Raji (cell line): ENCODE measurements around the gene GOLGA6L2.

Experiments used
- POLR2A ChIP-seq: IDR thresholded peaks from 2 replicates; pipeline ENCODE4 v1.6.1; 2011; ENCODE audit warnings: low read depth, low read length, control low read depth; ENCODE audit not compliant: insufficient read depth

Gene GOLGA6L2

DNA sequence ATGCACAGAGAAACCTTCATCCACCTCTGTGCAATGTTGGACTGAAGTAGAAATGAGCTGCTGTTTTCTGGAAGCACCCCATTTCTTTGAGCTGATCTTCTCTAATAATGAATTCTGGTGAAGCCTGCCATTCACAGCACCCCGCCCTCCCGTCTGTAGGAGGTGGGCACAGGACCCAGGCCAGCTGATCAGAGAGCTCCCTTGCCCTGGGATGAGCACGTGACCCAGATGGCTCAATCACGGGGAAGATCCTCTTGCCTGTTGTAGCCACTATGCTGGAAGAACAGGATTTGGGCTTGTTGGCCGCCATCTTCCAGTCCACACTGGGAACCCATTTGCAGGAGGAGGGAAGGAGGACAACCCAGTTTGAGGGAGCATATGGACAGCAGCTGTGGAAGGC is 44.5 kb downstream of the GOLGA6L2 start:
- TF ChIP-seq POLR2A: no peak

DNA sequence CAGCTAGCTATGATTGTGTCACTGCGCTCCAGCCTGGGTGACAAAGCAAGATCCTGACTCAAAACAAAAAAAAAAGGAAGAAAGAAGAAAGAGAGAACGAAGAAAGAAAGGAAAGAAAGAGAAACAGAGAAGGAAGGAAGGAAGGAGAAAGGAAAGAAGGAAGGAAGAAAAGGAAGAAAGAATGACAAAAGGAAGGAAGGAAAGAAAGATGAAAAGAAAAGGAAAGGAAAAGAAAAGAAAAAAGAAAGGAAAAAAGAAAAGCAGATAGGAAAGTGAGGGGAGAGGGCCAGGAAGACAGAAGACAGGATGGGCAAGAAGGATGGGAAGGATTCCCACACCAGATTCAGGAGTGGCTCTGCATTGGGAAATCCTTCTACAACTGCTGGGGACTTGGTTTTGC is 44.9 kb downstream of the GOLGA6L2 start:
- no peak for TF ChIP-seq POLR2A

DNA sequence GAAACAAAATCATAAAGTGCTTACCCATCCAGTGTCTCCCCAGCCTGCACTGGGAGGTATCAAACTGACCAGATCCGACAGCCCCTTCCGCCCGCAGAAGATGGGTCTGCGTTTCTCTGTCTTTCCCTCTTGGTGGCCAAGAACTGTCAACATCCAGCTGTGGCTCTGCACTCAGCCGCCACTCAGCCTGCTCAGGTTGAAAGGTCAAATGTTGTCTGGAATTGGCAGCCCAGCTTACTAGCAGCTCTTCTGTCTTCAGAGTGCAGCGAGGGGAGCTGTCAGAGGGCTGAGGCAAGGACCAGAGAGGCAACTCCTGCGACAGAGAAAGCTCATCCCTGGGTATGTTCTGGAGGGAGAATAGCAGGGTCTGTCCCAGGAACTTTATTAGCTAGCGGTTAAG is 45.4 kb downstream of the GOLGA6L2 start:
- TF ChIP-seq POLR2A: no peak

DNA sequence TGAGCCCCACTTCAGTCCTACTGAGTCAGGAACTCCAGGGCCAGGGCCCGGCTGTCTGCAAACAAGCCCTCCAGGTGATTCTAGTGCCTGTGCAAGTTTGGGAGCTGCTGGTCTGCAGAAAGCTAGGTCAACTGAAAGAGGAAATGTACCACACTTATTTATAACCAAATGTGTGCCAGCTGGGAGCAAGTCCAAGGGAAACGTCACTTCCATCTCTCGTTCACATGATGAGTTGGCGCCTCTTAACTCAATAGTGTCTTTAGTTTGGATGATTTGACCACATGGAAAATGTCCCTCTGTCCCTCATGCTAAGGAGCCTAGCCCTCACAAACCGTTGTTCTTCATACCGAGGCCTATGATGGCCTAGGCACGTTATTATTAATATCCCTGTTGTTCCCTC is 49.3 kb downstream of the GOLGA6L2 start:
- no peak for TF ChIP-seq POLR2A

DNA sequence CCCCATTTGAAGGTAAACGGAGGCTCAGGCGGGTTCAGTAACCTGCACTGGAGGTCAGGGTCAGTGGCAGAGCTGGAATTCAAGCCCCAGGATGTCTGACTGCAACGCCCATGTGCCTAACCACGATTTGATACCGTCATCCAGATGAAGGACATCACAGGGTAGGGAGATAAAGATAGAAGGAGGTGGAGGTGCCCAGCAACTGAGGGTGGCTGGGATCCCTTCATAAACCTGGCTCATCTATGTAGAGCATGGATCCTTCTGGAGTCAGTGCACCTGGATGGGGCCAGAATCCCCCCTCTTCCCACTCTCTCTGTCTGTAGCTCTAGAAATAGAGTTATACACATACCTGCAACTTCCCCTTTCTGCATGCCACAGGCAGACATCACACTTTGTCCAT is 51.2 kb downstream of the GOLGA6L2 start:
- TF ChIP-seq POLR2A: no peak

DNA sequence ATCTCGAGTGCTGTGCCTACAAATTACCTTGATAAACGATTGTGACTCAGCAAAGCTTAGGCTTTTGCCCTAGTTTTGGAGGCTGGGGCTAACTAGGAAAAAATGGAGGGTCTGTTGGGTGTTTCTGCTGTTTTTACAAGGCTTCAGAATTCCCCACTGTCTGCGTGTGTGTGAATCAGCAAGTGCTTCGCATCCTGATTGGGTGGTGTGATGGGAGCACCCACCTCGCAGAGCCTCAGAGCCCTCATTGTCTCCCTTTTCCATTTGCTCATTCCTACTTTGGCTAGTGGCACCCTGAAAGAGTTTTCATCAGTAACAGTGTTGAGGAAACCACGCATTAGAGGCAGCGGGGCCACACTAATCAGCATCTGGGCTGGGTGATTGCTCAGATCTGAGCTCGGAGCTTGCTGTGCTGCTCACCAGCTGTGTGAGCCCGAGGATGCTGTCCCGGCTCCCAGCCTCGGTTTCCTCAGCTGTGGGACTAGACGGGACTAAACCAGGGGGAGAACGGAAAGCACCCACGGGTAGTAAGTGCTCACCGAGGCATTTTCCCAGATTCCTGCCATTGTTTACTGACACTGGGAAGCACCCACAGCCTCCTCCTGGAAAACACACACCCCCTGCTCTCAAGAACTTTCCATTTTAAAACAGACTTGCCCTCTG is 51.9 kb downstream of the GOLGA6L2 start:
- TF ChIP-seq POLR2A: no peak
